Left kidney (tissue), 2 donors: ENCODE data around the gene MFRP. TPM values are rescaled to one million over a fixed set of nuclear protein-coding genes. Genes with fewer than 3 reads are reported as not detected.

Source experiments
- DNase-seq: peaks from one replicate; pipeline ENCODE4 v3.0.0-alpha.2; 2013
- polyA plus RNA-seq: library from polyadenylated mRNA; unstranded; fragments of 120-200 nt; gene quantifications from one replicate; pipeline ENCODE4 v1.2.1, GENCODE V29; 2013; ENCODE audit not compliant: insufficient read length

The MFRP gene
- polyA plus RNA-seq, 1 donor, result not detected

DNA sequence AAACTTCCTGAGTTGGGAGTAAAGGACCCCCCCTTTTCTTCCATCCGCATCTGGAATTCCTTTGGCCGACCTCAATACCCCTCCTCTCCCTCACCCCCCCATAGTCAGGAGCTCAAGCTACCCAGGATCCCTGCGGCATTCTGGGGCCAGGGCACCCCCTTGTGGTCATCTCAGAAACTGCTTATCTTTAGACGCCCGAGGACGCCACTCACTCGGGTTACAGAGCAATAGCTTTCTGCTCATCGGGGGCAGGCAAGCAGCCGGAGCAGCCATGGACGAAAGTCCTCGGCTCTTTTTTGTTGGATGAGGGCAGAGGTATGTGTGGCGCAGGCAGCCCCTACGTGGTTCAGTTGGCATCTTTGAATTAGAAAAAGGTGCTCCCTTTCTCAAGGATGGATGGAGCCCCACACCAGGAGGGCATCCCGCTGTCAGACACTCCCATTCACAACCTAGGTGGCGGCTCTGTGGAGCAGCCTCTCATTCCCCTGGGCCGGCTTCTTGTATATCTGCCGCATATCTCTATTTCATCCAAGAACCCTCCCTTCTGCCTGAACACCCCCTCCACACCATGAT lies 8.1 kb downstream of the MFRP start:
- peak; percentile 84 for DNase-seq

DNA sequence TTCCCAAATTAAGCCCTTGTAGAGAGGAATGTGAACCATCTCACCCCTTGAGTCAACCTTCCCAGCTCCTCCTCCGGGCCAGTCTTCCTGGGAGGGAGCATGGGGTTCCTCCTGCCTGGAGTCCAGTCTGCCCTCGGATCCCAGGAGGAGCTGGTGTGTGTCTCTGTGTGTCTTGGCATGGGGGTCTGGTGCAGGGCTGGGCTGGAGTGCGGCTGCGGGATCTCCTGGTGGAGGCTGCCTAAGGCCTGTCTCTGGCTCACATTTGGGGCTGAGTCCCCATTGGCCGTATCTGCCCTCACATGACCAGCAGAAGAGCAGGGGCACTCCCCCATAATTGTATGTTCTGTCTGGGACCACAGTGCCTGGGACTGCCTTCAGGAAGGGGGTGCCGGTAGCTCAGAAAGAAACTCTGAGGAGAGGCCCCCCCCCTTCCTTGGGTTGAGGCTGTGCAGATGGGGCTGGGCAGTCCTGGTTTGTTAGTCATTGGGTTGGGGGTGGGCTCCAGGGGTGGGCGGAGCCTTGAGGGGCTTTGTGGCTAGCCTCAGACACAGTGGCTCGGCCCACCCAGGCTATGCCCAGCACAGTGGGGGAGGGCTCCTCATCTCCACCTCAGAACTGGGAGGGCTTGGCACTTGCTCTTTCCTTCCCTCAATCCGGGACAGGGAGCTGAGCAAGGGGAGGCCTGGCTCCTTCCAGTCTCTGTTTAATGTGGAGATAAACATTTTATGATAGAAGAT lies 8.8 kb downstream of the MFRP start:
- DNase-seq, result no peak

GRCh38 chr11:119336744-119337469 lies 9.6 kb downstream of the MFRP start:
- no peak for DNase-seq

DNA sequence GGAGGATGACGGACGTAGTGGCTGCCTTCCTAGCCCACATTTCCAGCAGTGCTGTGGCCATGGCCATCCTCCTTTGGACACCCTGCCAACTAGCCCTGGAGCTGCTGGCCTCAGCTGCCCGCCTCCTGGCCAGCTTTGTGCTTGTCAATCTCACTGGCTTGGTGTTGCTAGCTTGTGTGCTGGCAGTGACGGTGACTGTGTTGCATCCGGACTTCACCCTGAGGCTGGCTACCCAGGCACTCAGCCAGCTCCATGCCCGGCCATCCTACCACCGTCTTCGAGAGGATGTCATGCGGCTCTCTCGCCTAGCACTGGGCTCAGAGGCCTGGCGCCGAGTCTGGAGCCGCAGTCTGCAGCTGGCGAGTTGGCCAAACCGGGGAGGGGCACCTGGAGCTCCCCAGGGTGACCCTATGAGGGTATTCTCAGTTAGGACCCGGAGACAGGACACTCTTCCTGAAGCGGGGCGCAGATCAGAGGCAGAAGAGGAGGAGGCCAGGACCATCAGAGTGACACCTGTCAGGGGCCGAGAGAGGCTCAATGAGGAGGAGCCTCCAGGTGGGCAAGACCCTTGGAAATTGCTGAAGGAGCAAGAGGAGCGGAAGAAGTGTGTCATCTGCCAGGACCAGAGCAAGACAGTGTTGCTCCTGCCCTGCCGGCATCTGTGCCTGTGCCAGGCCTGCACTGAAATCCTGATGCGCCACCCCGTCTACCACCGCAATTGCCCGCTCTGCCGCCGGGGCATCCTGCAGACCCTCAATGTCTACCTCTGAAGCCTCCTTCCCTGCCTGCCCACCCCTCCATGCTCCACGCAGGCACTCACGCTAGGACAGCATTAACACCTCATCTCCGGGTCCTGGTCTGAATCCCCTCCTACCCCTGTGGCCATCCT lies 10.6 kb downstream of the MFRP start:
- no peak for DNase-seq

DNA sequence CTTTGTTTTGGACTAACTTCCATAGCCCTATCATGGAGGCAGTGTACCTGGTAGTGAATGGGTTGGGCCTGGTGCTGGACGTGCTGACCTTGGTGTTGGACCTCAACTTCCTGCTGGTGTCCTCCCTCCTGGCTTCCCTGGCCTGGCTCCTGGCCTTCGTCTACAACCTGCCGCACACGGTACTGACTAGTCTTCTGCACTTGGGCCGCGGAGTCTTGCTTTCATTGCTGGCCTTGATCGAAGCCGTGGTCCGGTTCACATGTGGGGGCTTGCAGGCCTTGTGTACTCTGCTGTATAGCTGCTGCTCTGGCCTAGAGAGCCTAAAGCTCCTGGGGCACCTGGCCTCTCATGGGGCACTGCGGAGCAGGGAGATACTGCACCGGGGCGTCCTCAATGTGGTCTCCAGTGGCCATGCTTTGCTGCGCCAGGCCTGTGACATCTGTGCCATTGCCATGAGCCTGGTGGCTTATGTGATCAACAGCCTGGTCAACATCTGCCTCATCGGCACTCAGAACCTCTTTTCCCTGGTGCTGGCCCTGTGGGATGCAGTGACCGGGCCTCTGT lies 11.3 kb downstream of the MFRP start:
- no peak for DNase-seq

- peak; percentile 98 for DNase-seq
Observed at GRCh38 chr11:119334174-119334930, 12.2 kb downstream of the MFRP start, which contains the start of gene RNF26. RNF26 (plus strand) TSS chr11:119334527; CDS start chr11:119335123, 596 bp downstream.

DNA sequence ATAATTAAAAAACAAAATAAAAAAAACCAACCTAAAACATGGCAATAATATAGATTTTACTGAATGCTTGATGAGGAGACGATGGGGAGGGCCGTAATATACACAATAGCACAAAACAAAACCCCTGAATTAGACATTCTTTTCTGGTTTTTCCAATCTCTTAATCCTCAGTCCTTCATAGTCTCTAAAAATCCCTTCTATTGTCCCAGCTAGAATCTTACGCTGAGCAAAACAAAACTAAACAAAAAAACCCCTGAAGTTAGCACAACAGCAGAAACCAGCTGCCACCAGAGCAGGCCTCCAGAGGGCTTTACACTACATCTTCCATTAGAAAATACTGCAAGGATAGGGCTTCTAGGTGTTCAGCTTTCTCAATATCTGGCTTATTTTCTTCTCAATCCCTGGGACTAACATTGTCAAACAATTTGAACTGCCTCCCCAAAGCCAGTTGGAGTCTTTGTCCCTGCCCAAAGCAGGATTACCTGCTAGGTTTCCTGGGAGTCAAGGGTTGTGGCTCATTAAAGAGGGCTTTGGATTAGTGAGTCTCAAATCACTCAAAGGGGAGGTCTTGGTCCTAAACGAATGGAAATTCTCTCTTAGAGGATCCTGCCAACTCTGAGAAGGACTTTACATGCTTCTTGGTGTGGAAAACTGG lies 14.3 kb downstream of the MFRP start:
- no peak for DNase-seq

DNA sequence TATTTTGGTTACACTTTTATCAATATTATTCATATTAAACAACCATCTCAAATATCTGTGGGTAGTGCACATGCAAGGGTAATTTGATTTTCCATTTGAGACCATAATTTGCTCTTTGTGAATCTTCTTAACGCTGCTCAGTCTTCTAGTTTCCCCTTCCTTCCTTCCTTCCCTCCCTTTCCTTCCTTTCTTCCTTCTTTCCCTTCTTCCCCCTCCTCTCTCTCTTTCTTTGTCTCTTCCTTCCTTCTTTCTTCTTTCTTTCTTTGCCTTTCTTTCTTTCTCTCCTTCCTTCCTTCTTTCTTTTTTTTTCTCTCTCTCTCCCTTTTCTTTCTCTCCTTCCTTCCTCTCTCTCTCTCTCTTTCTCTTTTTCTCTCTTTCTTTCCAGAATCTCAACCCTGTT lies 16.3 kb downstream of the MFRP start:
- DNase-seq, result no peak

- no peak for DNase-seq
Observed at GRCh38 chr11:119329320-119329719, 17.2 kb downstream of the MFRP start.

DNA sequence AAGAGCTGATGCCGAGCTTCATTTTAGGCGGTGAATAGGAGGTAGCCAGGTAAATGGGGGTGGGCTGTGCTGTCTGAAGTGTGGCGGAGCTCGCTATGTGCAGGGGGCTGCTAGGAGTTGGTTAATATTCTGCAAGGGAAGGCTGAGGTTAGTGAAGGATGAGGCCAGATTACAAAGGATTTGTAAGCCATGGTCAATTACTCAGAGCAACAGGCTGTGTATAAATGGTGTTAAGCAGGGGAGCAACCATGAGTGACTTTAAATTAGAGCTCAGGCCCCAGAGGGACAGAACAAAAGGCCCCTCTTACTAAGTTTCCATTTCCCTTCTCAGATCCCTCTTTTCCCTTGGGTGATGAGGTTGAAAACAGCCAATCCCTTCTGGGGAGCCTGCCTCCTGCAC lies 22.3 kb downstream of the MFRP start:
- no peak for DNase-seq

GRCh38 chr11:119323532-119324033 lies 22.9 kb downstream of the MFRP start:
- peak; percentile 86 for DNase-seq

GRCh38 chr11:119322921-119323531 lies 23.5 kb downstream of the MFRP start:
- no peak for DNase-seq

DNA sequence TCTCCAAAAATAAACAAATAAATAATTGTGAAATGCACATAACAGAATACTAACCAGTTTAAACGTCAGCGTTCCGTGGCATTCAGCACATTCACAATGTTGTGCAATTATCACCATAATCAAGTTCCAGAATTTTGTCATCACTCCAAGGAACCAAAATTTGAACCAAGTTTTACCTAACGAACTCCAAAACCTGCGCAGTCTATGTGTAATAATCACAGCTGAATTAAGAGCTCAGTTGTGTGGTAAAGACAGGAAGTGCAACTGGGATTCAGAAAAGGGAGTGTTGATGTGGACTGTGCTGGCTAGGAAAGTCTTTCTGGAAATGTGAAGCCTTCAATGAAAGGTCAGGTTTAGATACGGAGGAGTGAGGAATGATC lies 24.2 kb downstream of the MFRP start:
- DNase-seq, result no peak

GRCh38 chr11:119320776-119321524 lies 25.6 kb downstream of the MFRP start:
- peak; percentile 67 for DNase-seq

- no peak for DNase-seq
Observed at GRCh38 chr11:119320240-119320775, 26.2 kb downstream of the MFRP start.

DNA sequence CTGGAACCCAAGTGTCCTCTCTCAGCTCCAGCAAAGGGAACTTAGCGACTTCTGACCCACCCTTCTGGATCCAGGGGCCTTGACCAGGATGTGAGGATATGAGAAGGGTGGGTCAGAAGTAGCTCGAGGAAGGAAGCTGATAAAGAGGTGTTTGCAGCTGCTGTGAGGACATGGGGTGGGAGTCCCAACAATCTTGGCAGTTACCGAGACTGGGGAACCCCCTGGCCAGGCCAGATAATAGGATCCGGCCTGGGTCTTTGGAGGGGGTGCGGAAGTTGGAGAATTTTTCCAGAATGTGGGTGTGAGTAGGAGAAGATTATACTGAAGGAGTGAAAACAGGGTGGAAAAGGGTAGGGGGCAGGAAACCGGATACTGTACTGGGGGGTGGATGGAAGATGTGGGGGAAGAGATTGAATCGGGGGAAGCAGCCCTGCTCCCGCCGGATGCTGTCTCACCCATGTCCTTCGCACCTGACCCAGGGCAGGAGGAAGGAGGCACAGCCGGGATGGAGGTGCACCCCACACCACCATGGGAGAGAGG lies 26.7 kb downstream of the MFRP start:
- no peak for DNase-seq

DNA sequence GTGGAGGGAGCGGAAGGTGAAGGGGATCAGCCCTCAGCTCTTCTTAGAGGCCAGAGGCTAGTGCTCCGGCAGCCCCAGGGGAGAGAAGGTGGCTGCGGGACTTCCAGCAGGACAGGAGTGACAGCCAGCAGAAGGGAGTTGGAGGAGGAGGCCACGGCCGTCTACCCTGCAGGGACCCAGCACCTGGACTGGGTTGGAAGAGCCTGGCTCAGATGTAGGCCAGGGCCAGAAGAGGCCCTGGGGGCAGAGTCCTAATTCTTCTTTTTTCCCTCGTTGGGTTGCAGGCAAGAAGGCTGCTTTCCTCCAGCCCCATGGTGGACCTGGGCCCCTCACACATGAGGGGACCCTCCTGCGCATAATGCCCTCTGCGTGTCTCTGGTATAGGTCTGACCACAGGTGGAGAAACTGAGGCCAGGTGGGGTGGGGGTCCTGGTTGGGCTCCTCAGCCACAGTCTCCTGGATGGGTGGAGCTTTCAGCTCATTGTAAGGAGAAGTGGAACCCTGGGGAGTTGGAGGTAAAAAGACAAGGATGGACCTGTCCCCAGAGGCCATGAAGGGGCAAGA lies 27.3 kb downstream of the MFRP start:
- no peak for DNase-seq
